Upper lobe of right lung (tissue), 1 donor: ENCODE data around the gene GALK2. TPM values are rescaled to one million over a fixed set of nuclear protein-coding genes. Genes with fewer than 3 reads are reported as not detected.

Experiments
- ATAC-seq: fragments of 200-7000 bp; cut with Tn5 transposase; one replicate; pipeline ENCODE4 v1.9.1; 2020; ENCODE audit warnings: mild to moderate bottlenecking, moderate library complexity
- DNase-seq: peaks from one replicate; pipeline ENCODE4 v3.0.0-alpha.2; 2020
- H3K27ac ChIP-seq: fragments of 200-600 bp; one replicate; pipeline ENCODE4 v1.8.0; 2022
- H3K27me3 ChIP-seq: fragments of 200-600 bp; one replicate; pipeline ENCODE4 v1.8.0; 2022; ENCODE audit warnings: mild to moderate bottlenecking
- H3K36me3 ChIP-seq: fragments of 200-600 bp; one replicate; pipeline ENCODE4 v1.8.0; 2022
- H3K4me1 ChIP-seq: fragments of 200-600 bp; one replicate; pipeline ENCODE4 v1.8.0; 2022
- H3K4me3 ChIP-seq: fragments of 200-600 bp; one replicate; pipeline ENCODE4 v1.8.0; 2022; ENCODE audit warnings: mild to moderate bottlenecking
- H3K9me3 ChIP-seq: fragments of 200-600 bp; one replicate; pipeline ENCODE4 v1.8.0; 2022
- CTCF ChIP-seq: fragments of 200-600 bp; IDR thresholded peaks from one replicate; pipeline ENCODE4 v1.8.0; 2022; ENCODE audit warnings: antibody characterized with exemption
- intact Hi-C: fragments of 100-400 bp; cut with DNase I; formaldehyde crosslinking; loops from one replicate; pipeline ENCODE4 v1.11.0; 2022
- total RNA-seq: library from RNA; stranded (reverse); fragmentation: NEBNext Ultra II Directional; extraction: Animal tissue kit (Norgen Biotek cat#: 25700); gene quantifications from one replicate; pipeline ENCODE4 v1.2.1, GENCODE V29; 2021
- donor health status: DM: no; HTN: yes; CAD: no; lungs with severe emphysema.

Gene GALK2
- total RNA-seq, 1 donor from 2014 or later = 38.2 TPM

- TF ChIP-seq CTCF = no peak
- intact Hi-C loops = no loop called here
These were observed 15.7 kb upstream of the GALK2 start for GRCh38 chr15:49154359-49154758.

GRCh38 chr15:49154799-49155109, 15.3 kb upstream of the GALK2 start:
- no peak for TF ChIP-seq CTCF
- Histone ChIP-seq H3K27ac (peak overlapping the region; percentile 88), H3K36me3 (no peaks in the 10 kb centered on the region), H3K4me3 (peak overlapping the region; percentile 94), H3K4me1 (peaks cover 24% of the 10 kb centered on the region), H3K9me3 (no peaks in the 10 kb centered on the region), H3K27me3 (no peaks in the 10 kb centered on the region)
- intact Hi-C loops = no loop called here
- ATAC-seq = no peak
- DNase-seq = no peak

More at GRCh38 chr15:49154359-49154758, 15.7 kb upstream of the GALK2 start:
- no peaks in the 10 kb centered on the region for H3K36me3 ChIP-seq
- H3K9me3 ChIP-seq = no peaks in the 10 kb centered on the region
- H3K4me3 ChIP-seq = peak overlapping the region; percentile 94
- H3K27ac ChIP-seq = peak overlapping the region; percentile 88
- H3K27me3 ChIP-seq = no peaks in the 10 kb centered on the region
- peaks cover 27% of the 10 kb centered on the region for H3K4me1 ChIP-seq
- no peak for DNase-seq
- ATAC-seq = no peak

- ATAC-seq = peak; percentile 100
- peak within 1 kb of the TSS; percentile 94 for H3K4me3 ChIP-seq
- TF ChIP-seq CTCF = no peak
- intact Hi-C loops = no loop called here
- peaks cover 24% of the 10 kb centered on the region for H3K4me1 ChIP-seq
- no peaks in the 10 kb centered on the region for H3K9me3 ChIP-seq
- H3K27me3 ChIP-seq = no peaks in the 10 kb centered on the region
- peak; percentile 92 for DNase-seq
- H3K27ac ChIP-seq = peak within 1 kb of the TSS; percentile 88
- H3K36me3 ChIP-seq = no peaks in the 10 kb centered on the region
These were observed 14.8 kb upstream of the GALK2 start, which contains the start of gene COPS2 for GRCh38 chr15:49155110-49155833. Gene COPS2 (minus strand): TSS chr15:49155599. CDS start chr15:49155578, 21 bp downstream.

- DNase-seq = no peak
These were observed 14.0 kb upstream of the GALK2 start for GRCh38 chr15:49155834-49156627.

GRCh38 chr15:49163678-49164077, 6.4 kb upstream of the GALK2 start:
- DNase-seq (no peak), ATAC-seq (no peak)
- no peaks in the 10 kb centered on the region for H3K9me3 ChIP-seq
- TF ChIP-seq CTCF = no peak
- intact Hi-C loops = no loop called here
- H3K27ac ChIP-seq = no peak overlapping the region
- H3K36me3 ChIP-seq = peaks cover 13% of the 10 kb centered on the region
- no peaks in the 10 kb centered on the region for H3K4me1 ChIP-seq
- no peak overlapping the region for H3K4me3 ChIP-seq
- no peaks in the 10 kb centered on the region for H3K27me3 ChIP-seq

More at GRCh38 chr15:49155834-49156627, 14.0 kb upstream of the GALK2 start:
- H3K36me3 ChIP-seq = no peaks in the 10 kb centered on the region
- no peaks in the 10 kb centered on the region for H3K27me3 ChIP-seq
- TF ChIP-seq CTCF = no peak
- peak overlapping the region; percentile 94 for H3K4me3 ChIP-seq
- no peak for ATAC-seq
- H3K9me3 ChIP-seq = no peaks in the 10 kb centered on the region
- peak overlapping the region; percentile 88 for H3K27ac ChIP-seq
- intact Hi-C loops = no loop called here
- H3K4me1 ChIP-seq = peaks cover 24% of the 10 kb centered on the region
